RCC 7860 (cell line): ENCODE results near the gene KPNA2.
"Not testable (repeated sequence)": the region's sequence is repeated elsewhere in the genome, so short reads cannot be mapped to it uniquely, and the experiment has no call there.

Source experiments
- DNase-seq: peaks from one replicate; pipeline ENCODE4 v3.0.0-alpha.2; 2015; ENCODE audit warnings: low spot score
- FAIRE-seq: peaks from 2 replicates; lab custom pipeline; 2012; peaks lifted over from hg19 to GRCh38; lab: Jason Lieb, UNC

Gene KPNA2

DNA sequence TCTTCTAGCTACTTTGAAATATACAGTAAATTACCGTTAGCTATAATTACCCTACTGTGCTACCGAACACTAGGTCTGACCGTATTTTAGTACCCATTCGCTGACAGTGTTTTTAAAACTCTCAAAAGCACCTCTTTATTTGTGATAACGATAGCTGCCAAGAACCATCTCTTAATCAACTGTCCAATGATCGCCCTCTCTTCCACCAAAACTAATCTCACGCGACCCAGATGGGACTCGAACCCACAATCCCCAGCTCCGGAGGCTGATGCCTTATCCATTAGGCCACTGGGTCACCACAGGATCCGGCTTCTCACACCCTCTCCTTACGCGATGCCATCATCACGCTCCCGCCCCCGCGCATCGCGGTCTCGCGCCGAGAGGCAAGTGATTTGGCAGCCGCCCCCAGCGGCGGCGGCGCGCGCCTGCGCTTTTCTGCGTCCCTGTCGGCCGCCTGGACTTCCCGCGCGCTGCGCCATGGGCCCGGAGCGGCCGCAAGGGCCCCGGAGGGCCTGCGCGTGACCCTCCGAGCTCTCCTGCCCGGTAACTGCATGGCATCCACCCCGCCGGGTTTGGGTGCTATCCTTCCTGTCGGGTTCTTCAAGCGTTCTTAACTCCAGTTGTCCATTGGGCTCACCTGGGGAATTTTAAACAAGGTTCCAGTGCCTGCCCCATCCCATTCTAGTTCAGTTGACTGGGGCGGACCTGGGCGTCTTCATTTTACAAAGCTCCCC is 15.7 kb upstream of the KPNA2 start:
- peak; percentile 93 for DNase-seq
- peak; percentile 41 for FAIRE-seq

DNA sequence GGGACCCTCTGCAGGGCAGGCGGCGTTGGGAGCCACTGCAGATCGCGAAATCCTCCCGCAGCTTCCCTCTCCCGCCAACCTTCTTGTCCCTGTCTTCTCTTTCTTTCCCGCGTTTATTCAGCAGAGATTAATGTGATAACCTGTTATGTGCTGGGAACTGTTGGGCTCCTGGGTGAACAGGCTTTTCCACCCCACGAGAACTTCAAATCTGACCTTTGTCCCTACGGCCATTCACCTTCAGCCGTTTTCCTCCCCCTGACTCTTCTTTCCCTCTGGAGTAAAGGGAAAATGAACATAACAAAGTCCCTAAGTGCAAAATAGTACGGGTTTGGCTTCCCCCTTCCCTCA is 15.2 kb upstream of the KPNA2 start:
- FAIRE-seq: no peak
- no peak for DNase-seq

DNA sequence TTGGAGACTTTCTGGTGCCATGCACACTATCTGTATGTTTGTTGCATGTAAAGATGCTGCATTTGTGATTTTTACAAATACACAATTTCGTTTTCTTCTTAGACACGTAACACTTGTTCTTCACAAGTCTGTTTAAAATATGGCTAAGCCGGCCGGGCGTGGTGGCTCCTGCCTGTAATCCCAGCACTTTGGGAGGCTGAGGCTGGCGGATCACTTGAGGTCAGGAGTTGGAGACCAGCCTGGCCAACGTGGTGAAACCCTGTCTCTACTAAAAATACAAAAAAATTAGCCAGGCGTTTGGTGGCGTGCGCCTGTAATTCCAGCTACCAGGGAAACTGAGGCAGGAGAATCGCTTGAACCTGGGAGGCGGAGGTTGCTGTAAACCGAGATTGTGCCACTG is 14.7 kb upstream of the KPNA2 start:
- FAIRE-seq, DNase-seq: not testable (repeated sequence)

DNA sequence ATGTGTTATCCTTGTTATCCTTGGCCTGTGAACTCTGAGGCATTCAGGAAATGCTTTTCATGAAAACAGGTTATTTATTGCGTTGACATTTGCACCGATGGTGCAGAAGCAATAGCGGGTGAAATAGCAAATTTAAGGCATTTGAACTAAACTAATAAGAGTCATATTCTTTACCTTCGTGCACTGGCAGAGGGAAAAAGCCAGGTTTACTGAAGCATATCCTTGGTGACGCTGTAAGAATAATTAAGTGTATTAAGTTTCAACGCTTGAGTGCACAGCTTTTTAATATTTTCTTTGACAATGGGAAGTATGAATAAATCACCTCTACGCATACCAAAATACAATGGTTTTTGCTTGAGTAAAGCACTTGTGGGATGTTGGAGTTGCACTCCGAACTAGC is 13.6 kb upstream of the KPNA2 start:
- FAIRE-seq (no peak), DNase-seq (no peak)

DNA sequence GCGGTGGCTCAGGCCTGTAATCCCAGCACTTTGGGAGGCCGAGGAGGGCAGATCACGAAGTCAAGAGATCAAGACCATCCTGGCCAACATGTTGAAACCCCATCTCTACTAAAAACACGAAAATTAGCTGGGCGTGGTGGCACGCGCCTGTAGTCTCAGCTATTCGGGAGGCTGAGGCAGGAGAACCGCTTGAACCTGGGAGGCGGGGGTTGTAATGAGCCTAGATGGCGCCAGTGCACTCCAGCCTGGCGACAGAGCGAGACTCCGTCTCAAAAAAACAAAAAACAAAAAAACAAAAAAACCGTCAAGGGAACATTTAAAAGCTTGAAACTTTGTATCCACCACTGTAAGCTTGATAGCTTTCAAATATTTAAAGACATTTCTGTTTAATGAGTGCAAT is 13.0 kb upstream of the KPNA2 start:
- DNase-seq, FAIRE-seq: not testable (repeated sequence)

DNA sequence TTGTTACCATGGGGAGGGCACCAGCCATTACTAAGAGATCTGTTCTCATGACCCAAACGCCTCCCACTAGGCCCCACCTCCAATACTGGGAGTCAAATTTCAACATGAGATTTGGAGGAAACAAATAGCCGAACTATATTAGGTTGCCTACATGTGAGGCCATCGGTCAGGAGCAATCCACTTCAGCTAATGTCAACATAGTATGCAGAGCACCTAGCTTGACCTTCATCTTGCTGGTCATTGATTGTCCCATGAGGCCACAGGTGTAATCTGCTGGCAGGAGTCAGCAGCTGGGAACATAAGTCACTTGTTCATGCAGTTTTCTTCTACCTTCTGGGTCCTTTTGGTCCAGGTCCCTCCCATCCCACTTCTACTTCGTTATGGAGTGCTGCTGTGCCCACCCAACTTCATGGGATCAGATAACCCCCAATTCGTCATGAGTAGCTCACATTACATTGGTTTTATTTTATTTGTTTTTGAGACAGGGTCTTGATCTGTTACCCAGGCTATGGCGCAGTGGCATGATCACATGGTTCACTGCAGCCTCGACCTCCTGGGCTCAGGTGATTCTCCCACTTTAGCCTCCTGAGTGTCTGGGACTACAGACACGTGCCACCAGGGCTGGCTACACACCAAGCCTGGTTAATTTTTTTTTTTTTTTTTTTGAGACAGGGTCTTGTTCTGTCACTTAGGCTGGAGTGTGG is 5.9 kb upstream of the KPNA2 start:
- no peak for FAIRE-seq
- DNase-seq: no peak

DNA sequence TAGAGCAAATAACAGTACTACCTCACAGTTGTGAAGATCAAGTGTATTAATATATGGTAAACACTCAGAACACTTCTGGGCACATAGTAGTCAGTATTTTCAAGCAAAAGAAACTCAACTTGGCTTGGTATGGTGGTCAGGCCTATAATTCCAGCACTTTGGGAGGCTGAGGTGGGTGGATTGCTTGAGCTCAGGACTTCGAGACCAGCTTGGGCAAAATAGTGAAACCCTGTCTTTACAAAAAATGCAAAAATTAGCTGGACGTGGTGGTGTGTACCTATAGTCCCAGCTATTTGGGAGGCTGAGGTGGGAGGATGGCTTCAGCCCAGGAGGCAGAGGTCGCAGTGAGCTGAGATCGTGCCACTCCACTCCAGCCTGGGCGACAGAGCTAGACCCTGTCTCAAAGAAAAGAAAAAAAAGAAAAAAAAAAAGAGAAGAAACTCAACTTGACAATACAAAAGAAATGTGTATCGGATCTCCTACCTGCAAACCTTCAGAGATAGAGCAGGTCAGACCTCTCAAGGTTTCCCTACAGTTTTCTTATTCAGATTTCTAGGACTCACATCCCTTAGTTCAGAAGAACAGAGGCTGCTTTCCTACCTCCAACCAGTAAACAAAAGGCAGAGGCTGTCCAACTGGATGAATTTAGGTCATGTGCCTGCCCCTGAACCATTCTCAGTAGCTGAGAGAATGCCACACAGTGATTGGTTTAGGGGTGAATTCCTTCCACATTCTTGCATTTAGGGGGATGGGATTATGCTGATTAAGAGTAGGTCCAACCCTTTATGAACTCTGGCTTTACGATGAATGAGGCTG is 1.7 kb upstream of the KPNA2 start:
- no peak for FAIRE-seq
- DNase-seq: no peak

DNA sequence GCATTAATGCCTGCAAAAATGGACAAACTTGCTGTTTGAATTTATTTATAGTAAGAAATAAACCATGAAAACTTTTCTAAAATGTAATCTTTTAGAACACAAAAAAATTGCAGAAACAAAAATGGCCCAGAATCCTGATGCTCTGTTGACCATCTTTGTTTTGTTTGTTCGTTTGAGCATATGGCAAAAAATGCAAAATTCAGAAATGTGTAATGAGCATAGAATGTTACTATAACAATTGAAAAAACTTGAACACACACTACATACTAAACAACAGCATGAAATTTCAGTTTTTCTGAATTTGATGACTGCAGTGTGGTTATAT is 1.1 kb upstream of the KPNA2 start:
- DNase-seq (no peak), FAIRE-seq (no peak)

DNA sequence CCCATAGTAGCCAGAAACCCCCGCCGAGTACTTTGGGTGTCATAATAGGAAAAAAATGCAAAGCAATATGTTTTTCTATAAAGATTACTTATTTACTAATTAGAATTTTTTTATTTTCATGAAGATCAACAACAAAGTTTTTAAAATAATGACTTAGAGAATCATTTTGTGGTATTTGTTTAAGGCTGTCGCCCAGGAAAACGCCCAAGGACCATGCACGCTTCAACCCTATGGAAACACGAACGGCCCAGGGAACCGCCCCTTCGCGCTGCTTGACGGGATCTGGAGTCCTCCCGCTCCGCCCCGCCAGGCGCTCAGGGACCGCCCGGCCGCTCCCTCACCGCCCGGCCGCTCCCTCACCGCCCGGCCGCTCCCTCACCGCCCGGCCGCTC is 408 bp upstream of the KPNA2 start:
- DNase-seq (no peak), FAIRE-seq (no peak)

DNA sequence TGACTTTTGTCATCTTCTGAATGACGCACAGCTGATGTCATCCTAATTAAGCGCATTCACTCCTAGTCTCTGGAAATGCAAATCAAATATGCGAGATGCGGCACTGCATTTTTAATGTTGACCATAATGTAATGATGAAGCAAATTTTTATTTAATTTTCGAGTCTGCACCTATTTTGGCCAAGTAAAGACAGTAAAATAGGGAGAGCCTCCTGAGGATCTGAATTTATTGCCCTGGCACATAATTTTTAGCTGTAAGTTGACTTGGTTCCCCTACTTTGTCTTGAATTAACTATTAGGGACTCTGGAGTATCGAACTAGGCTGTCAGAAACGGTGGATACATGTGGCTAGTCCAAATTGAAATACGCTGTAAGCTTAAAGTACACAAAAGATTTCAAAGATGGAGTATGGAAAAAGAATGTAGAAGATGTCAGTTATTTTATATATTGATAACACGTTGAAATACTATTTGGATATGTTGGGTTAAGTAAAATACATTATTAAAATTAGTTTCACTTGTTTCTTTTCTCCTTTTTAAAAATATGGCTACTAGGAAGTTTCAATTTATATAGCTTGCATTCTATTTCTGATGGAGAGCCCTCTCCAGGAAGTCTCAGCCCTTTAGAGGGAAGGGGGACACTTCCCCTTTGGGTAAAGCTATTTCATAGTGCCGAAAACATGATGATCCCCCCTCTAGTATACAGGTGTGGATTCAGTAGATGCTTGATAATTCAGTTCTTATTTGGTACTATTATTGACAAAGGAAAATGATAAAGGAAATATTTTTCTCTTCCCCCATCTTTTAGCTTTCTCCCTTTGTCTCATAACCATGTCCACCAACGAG is 991 bp downstream of the KPNA2 start:
- no peak for DNase-seq

DNA sequence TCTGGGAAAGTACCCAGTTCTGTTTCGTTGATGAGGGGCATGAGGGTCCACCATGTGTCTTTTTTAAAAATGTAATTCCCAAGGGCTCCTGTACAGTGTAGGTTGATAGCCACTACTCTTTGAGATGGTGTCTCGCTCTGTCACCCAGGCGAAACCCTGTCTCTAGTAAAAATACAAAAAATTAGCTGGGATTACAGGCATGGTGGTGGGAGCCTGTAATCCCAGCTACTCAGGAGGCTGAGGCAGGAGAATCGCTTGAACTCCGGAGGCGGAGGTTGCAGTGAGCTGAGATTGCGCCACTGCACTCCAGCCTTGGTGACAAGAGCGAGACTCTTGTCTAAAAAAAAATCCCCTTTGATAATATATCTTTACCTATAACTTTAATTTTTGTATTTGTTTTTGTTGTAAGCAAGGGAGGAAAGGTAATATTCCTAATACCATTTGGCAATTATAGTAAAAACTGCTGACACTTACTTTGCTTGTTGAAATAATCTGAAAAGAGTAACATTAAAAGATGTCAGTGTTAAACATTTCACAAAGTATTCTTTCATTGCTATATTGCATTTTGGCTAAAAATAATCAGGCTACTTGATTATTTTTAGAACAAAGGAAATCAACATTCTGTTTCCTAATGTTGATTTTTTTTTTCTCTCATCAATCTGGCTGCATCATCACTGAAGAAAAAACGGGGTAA is 11.8 kb downstream of the KPNA2 start:
- DNase-seq (no peak), FAIRE-seq (no peak)

More for the DNA sequence above, 991 bp downstream of the KPNA2 start:
- FAIRE-seq: no peak

DNA sequence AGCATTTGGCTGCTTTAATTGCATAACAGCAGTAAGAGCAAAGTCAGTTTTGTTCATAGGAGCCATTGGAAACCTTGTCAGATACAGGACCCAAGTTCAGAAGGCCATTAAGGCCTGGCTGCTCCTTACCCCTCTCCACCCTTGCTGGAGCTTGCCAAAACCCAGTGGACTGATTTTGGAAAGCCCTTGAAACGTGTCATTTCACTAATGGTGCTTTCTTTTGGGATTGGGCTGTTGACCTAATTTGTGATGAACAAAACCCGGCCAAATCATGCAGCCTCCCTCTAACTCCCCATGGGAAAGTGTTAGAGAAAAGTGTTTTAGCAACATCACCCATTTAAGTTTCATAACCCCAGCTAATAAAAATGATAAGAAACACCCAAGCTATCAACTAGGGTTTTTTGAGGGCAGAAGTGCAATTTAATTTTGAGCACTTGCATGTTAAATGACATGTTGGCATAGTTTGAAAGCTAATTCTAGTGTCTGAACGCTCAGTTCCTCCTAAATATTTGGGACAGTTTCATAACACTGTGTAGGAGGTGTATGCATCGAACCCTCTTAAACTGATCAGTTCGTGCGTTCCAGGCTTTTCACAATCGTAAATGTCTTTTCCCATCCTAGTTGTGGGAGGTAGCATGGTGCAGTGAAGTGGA is 12.5 kb downstream of the KPNA2 start:
- not testable (repeated sequence) for DNase-seq, FAIRE-seq

DNA sequence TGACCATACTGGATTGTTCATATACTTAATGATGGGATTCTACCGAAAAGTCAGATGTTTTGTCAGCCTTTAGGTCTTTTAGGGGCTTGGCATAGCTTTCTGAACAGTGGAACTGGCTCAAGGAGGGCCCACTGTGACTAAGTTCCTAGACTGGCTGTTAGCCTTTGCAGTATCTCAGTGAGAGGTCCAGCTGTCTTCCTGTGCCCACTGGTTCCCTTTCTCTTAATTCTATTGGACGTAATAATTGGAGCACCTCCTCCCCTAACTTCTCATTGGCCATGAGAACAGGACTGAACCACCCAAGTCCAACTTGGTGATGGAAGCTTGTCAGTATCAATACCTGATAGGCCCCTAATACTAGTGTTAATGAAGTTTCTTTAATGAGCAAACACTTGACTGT is 13.5 kb downstream of the KPNA2 start:
- FAIRE-seq (no peak), DNase-seq (no peak)

DNA sequence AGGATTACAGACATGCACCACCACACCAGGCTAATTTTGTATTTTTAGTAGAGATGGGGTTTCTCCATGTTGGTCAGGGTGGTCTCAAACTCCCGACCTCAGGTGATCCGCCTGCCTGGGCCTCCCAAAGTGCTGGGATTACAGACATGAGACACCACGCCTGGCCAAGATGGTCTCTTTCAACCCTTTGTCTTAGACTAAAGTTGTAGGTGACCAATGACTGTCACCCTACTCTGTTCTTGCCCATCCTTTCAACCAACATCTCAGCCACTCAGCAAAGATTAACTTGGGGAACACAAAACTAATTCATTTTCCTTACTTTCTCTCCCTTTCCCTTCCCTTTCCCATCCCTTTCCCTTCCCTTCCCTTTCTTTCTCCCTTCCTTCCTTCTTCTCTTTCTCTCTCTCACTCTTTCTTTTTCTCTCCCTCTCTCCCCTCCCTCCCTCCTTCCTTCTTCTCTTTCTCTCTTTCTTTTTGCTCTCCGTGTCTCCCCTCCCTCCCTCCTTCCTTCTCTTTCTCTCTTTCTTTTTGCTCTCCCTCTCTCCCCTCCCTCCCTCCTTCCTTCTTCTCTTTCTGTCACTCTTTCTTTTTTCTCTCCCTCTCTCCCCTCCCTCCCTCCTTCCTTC is 14.4 kb downstream of the KPNA2 start:
- FAIRE-seq, DNase-seq: not testable (repeated sequence)

DNA sequence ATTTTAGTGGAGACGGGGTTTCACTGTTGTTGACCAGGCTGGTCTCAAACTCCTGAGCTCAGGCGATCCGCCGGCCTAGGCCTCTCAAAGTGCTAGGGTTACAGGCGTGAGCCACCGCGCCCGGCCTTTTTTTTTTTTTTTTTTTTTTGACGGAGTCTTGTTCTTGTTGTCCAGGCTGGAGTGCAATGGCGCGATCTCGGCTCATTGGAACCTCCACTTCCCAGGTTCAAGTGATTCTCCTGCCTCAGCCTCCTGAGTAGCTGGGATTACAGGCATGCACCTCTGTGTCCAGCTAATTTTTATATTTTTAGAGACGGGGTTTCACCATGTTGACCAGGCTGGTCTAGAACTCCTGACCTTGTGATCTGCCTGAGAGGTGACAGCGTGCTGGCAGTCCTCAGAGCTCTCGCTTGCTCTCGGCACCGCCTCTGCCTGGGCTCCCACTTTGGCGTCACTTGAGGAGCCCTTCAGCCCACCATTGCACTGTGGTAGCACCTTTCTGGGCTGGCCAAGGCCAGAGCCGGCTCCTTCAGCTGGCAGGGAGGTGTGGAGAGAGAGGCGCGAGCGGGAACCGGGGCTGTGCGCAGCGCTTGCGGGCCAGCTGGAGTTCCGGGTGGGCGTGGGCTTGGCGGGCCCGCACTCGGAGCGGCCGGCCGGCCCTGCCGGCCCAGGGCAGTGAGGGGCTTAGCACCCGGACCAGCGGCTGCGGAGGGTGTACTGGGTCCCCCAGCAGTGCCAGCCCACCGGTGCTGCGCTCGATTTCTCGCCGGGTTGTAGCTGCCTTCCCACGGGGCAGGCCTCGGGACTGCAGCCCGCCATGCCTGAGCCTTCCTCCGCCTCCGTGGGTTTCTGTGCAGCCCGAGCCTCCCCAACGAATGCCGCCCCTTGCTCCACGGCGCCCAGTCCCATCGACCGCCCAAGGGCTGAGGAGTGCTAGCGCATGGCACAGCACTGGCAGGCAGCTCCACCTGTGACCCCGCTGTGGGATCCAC is 16.1 kb downstream of the KPNA2 start:
- not testable (repeated sequence) for FAIRE-seq, DNase-seq

DNA sequence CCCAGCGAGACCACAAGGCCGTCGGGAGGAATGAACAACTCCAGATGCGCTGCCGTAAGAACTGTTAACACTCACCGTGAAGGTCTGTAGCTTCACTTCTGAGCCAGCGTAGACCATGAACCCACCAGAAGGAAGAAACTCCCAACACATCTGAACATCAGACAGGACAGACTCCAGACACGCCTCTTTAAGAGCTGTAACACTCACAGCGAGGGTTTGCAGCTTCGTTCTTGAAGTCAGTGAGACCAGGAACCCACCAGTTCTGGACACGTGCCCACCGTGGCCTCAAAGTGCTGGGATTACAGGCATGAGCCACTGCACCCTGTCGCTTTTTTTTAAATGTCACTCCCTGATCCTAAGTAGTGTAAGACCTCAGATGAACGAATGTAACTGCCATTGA is 17.3 kb downstream of the KPNA2 start:
- no peak for DNase-seq
- no peak for FAIRE-seq

DNA sequence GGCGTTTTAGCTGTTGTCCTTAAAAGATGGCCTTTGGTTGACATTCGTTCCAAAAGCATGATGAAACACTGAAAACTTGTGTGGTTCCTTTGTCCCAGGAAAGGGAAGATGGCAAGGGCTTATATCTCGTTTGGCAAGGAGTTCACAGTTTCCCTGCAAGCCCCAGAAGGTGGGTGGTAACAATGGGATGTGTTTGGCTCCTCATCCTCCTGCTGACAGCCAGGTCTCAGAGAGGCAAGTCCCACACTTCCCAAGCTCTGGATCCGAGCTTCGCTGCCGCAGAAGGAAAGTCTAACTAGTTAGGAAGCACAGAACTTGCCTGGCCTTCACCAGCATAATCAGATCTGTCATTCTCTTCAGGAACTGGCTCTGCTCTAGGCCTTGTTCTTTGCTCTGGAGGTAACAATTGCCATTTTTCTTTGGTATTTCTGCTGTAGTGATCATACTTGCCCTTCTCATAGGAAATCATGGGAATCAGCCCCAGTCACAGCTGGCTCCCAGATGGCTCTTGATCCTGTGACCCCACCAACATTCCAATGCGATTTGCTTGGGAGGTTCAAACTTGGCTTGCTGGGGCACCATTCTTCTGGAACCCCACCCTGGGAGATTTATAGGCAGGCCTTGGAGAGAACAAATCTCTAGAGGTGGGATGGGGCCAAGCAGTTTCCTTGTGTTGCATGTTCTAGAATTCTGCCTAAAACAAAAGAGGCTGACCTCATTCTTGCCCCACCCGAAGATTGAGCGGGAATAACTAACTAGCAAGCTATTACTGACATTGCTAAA is 17.9 kb downstream of the KPNA2 start:
- no peak for DNase-seq

More for the DNA sequence above, 17.9 kb downstream of the KPNA2 start:
- no peak for FAIRE-seq
